DMS 273 treated with DMSO at 0.1 percent for 48 hours (cell line): ENCODE measurements around the gene TTC34.
"Not testable (repeated sequence)": the region's sequence is repeated elsewhere in the genome, so short reads cannot be mapped to it uniquely, and the experiment has no call there.

Experiments used
- DNase-seq: peaks from one replicate; lab custom pipeline; 2025; lab: John Stamatoyannopoulos, UW

The TTC34 gene

GRCh38 chr1:2676726-2677125 is 124.8 kb downstream of the TTC34 start:
- DNase-seq = not testable (repeated sequence)

- DNase-seq = not testable (repeated sequence)
These were observed 129.8 kb downstream of the TTC34 start for GRCh38 chr1:2671656-2672055.

- DNase-seq = not testable (repeated sequence)
These were observed 141.7 kb downstream of the TTC34 start for GRCh38 chr1:2659806-2660205.

GRCh38 chr1:2657909-2658308 is 143.6 kb downstream of the TTC34 start:
- DNase-seq = not testable (repeated sequence)

GRCh38 chr1:2657124-2657523 is 144.4 kb downstream of the TTC34 start:
- DNase-seq = not testable (repeated sequence)

GRCh38 chr1:2655598-2656434 is 145.7 kb downstream of the TTC34 start:
- DNase-seq = not testable (repeated sequence)

- DNase-seq = not testable (repeated sequence)
These were observed 147.0 kb downstream of the TTC34 start for GRCh38 chr1:2654443-2654948.

- DNase-seq = not testable (repeated sequence)
These were observed 147.6 kb downstream of the TTC34 start for GRCh38 chr1:2653741-2654442.

GRCh38 chr1:2652926-2653571 is 148.4 kb downstream of the TTC34 start:
- not testable (repeated sequence) for DNase-seq

- DNase-seq = not testable (repeated sequence)
These were observed 149.2 kb downstream of the TTC34 start for GRCh38 chr1:2652152-2652925.

- no peak for DNase-seq
These were observed 150.4 kb downstream of the TTC34 start for GRCh38 chr1:2650967-2651645.

GRCh38 chr1:2646837-2647236 is 154.7 kb downstream of the TTC34 start:
- DNase-seq = no peak

GRCh38 chr1:2645776-2646175 is 155.7 kb downstream of the TTC34 start:
- no peak for DNase-seq

- DNase-seq = no peak
These were observed 156.3 kb downstream of the TTC34 start for GRCh38 chr1:2645143-2645542.

GRCh38 chr1:2644591-2645101 is 156.8 kb downstream of the TTC34 start:
- no peak for DNase-seq

GRCh38 chr1:2644171-2644570 is 157.3 kb downstream of the TTC34 start:
- no peak for DNase-seq

- no peak for DNase-seq
These were observed 157.9 kb downstream of the TTC34 start for GRCh38 chr1:2643414-2644077.

- DNase-seq = peak; percentile 69
These were observed 158.7 kb downstream of the TTC34 start for GRCh38 chr1:2642560-2643413.

- DNase-seq = no peak
These were observed 159.3 kb downstream of the TTC34 start for GRCh38 chr1:2642131-2642559.
